22Rv1 (cell line): ENCODE results near the gene DAGLA.

Source experiments
- H3K27ac ChIP-seq: fragments of 450-650 bp; 2 replicates; pipeline ENCODE4 v1.5.1; 2017
- ZFX ChIP-seq: fragments of 450-650 bp; IDR thresholded peaks from 2 replicates; pipeline ENCODE4 v1.6.1; 2017; ENCODE audit warnings: antibody characterized with exemption, borderline replicate concordance
- TF ChIP-seq, protein P1 (sequence below): fragments of 450-650 bp; IDR thresholded peaks from 2 replicates; pipeline ENCODE4 v1.5.1; 2017; ENCODE audit warnings: mild to moderate bottlenecking

DAGLA gene

DNA sequence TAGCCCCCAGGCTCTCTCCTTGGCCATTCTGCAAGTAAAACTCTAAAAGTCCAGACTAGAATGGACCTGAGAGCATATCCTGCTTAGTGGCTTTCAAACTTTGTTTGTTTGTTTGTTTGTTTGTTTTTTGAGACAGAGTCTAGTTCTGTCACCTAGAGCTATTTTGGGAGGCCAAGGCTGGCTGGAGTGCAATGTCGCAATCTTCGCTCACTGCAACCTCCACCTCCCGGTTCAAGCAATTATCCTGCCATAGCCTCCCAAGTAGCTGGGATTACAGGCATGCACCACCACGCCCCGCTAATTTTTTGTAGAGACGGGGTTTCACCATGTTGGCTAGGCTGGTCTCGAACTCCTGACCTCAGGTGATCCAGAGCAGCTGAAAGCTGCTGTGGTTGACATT is 28.9 kb downstream of the DAGLA start:
- TF ChIP-seq, protein P1, sequence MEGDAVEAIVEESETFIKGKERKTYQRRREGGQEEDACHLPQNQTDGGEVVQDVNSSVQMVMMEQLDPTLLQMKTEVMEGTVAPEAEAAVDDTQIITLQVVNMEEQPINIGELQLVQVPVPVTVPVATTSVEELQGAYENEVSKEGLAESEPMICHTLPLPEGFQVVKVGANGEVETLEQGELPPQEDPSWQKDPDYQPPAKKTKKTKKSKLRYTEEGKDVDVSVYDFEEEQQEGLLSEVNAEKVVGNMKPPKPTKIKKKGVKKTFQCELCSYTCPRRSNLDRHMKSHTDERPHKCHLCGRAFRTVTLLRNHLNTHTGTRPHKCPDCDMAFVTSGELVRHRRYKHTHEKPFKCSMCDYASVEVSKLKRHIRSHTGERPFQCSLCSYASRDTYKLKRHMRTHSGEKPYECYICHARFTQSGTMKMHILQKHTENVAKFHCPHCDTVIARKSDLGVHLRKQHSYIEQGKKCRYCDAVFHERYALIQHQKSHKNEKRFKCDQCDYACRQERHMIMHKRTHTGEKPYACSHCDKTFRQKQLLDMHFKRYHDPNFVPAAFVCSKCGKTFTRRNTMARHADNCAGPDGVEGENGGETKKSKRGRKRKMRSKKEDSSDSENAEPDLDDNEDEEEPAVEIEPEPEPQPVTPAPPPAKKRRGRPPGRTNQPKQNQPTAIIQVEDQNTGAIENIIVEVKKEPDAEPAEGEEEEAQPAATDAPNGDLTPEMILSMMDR = no peak
- TF ChIP-seq ZFX = no peak
- H3K27ac ChIP-seq = no peak overlapping the region

DNA sequence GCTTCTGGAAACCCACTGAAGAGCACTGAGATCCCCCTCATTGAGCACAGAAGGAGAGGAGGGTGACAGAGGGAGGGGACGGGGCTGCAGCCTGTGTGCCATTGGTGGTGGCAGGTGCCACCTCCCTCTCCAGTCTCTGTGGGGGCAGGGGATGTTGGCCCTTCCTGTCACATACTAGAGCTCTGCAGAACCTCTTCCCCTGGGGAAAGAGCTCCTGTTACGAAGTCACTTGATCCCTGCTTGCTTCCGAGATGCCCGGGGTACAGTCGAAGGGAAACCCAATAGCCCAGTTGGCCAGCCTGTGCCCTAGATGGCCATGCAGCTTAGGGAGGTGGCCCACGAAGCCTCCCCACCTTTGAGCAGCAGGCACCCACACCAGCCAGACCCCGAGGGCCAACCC is 29.4 kb downstream of the DAGLA start:
- no peak overlapping the region for H3K27ac ChIP-seq
- no peak for TF ChIP-seq ZFX
- TF ChIP-seq, protein P1 = no peak

DNA sequence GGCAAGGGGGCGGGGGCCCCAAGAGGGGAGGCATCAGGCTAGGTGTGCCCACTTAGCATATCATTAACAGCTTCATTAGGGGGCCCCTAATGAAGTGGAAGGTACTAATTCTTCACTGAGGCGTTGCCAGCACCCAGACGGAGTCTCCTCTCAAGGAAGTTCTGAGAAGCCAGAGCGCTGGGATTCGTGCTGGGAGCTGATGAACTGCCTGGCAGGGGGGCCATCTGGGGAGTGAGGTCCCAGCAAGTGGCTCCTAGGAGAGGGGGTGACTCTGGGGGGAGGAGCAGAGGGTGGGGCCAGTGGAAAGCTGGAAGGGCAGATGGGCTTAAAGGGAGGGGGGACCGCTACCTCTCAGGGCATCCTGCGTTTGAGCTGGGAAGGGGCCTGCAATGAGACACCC is 29.8 kb downstream of the DAGLA start:
- H3K27ac ChIP-seq = no peak overlapping the region
- no peak for TF ChIP-seq ZFX
- TF ChIP-seq, protein P1 = no peak

GRCh38 chr11:61711037-61711436 is 30.8 kb downstream of the DAGLA start:
- H3K27ac ChIP-seq = no peak overlapping the region
- TF ChIP-seq, protein P1 = no peak
- no peak for TF ChIP-seq ZFX

GRCh38 chr11:61711498-61711897 is 31.3 kb downstream of the DAGLA start:
- TF ChIP-seq, protein P1 = no peak
- TF ChIP-seq ZFX = no peak
- H3K27ac ChIP-seq = no peak overlapping the region

- no peak for TF ChIP-seq ZFX
- TF ChIP-seq, protein P1 = no peak
- no peak overlapping the region for H3K27ac ChIP-seq
Observed at GRCh38 chr11:61712314-61712713, 32.1 kb downstream of the DAGLA start.

GRCh38 chr11:61712846-61713245 is 32.7 kb downstream of the DAGLA start:
- TF ChIP-seq, protein P1 = no peak
- TF ChIP-seq ZFX = no peak

More at GRCh38 chr11:61712846-61713245, 32.7 kb downstream of the DAGLA start:
- no peak overlapping the region for H3K27ac ChIP-seq
